Sigmoid colon (tissue), 7 donors: Measurements from ENCODE around the gene KLRF2. TPM values are rescaled to one million over a fixed set of nuclear protein-coding genes. Genes with fewer than 3 reads are reported as not detected.
"Not testable (repeated sequence)": the region's sequence is repeated elsewhere in the genome, so short reads cannot be mapped to it uniquely, and the experiment has no call there.

Source experiments
- DNase-seq: peaks from one replicate; pipeline ENCODE4 v3.0.0-alpha.2; 2019
- H3K27ac ChIP-seq, 4 donors: fragments of 200-600 bp; sonication (generic); one replicate each; pipeline ENCODE4 v1.5.1; 2016 to 2019; ENCODE audit warnings: mild to moderate bottlenecking in 1 of 4
- H3K27me3 ChIP-seq, 3 donors: fragments of 200-600 bp; sonication (generic); one replicate each; pipeline ENCODE4 v1.5.1; 2019; ENCODE audit warnings: mild to moderate bottlenecking in 1 of 3
- H3K36me3 ChIP-seq, 4 donors: fragments of 200-600 bp; sonication (generic); one replicate each; pipeline ENCODE4 v1.5.1; 2016 to 2019
- H3K4me1 ChIP-seq, 4 donors: fragments of 200-600 bp; sonication (generic); one replicate each; pipeline ENCODE4 v1.5.1; 2017 to 2019
- H3K4me3 ChIP-seq, 4 donors: fragments of 200-600 bp; sonication (generic); one replicate each; pipeline ENCODE4 v1.5.1; 2017 to 2019; ENCODE audit warnings: mild to moderate bottlenecking in 2 of 4, moderate library complexity in 1 of 4
- H3K9me3 ChIP-seq, 4 donors: fragments of 200-600 bp in 3 of 4; sonication (generic) in 3 of 4; one replicate each; pipeline versions ENCODE4 v1.5.1 to v1.6.1; 2013 to 2019
- CTCF ChIP-seq, 4 experiments: fragments of 450-650 bp in 3 of 4; fragments of 200-600 bp in 1 of 4; IDR thresholded peaks; one replicate each; pipeline ENCODE4 v1.5.1; 2016 to 2019; ENCODE audit warnings: antibody characterized with exemption in 4 of 4, mild to moderate bottlenecking in 3 of 4, moderate library complexity in 2 of 4
- EP300 ChIP-seq, 4 donors: sonication (generic); formaldehyde crosslinking; IDR thresholded peaks; one replicate each; pipeline ENCODE4 v1.6.1; 2017; ENCODE audit warnings: antibody characterized with exemption in 4 of 4
- POLR2A ChIP-seq, 2 donors: fragments of 450-650 bp; IDR thresholded peaks; one replicate each; pipeline ENCODE4 v1.6.1; 2016; ENCODE audit warnings: antibody characterized with exemption in 2 of 2, mild to moderate bottlenecking in 2 of 2, moderate library complexity in 2 of 2
- POLR2AphosphoS5 ChIP-seq, 4 donors: sonication (generic); formaldehyde crosslinking; IDR thresholded peaks; one replicate each; pipeline ENCODE4 v1.6.1; 2017; ENCODE audit warnings: antibody characterized with exemption in 4 of 4
- WGBS, 2 donors: extraction: QIAGEN DNeasy Blood & Tissue Kit; methylation state at CpG; one replicate each; pipeline ENCODE4 v1.1.7; 2013; 5-methylcytosine and 5-hydroxymethylcytosine counted together
- intact Hi-C: fragments of 100-400 bp; cut with DNase I; formaldehyde crosslinking; loops from one replicate; pipeline ENCODE4 v1.15.1; 2023
- polyA plus RNA-seq, 3 donors: library from polyadenylated mRNA; stranded (reverse); fragments of 200-250 nt; gene quantifications; one replicate each; pipeline ENCODE4 v1.2.3, GENCODE V29; 2013
- total RNA-seq, 4 donors: library from RNA; depleted of rRNA; stranded (reverse); fragments of >200 nt; gene quantifications; one replicate each; pipeline ENCODE4 v1.1.0, GENCODE V29; 2016
- donor health status: healthy with polysubstance abuse.
- donor health status: Bipolar disorder and iron deficiency.
- donor health status: healthy.

KLRF2 gene
- total and polyA plus RNA-seq, 7 donors = not detected

GRCh38 chr12:9870286-9870866, 10.9 kb upstream of the KLRF2 start:
- Histone ChIP-seq H3K27me3 (no peaks in the 10 kb centered on the region), H3K4me3 (peak overlapping the region; percentile 13 to 48 (median 40)), H3K27ac (peak overlapping the region; percentile 67 to 77 (median 71)), H3K9me3 (no peaks in the 10 kb centered on the region), H3K36me3 (no peaks in the 10 kb centered on the region), H3K4me1 (no peaks in the 10 kb centered on the region)
- DNase-seq = no peak
- intact Hi-C loops = no loop called here
- 61 to 78% methylated on average over 2 of the region's 2 CpGs for WGBS, 2 donors
- TF ChIP-seq CTCF (IDR thresholded peaks at IDR 0.05) (no peak), POLR2A (IDR thresholded peaks at IDR 0.05) (no peak), POLR2AphosphoS5 (IDR thresholded peaks at IDR 0.05) (no peak)

- TF ChIP-seq CTCF (IDR thresholded peaks at IDR 0.05) (no peak), EP300 (IDR thresholded peaks at IDR 0.05) (no peak), POLR2A (IDR thresholded peaks at IDR 0.05) (no peak), POLR2AphosphoS5 (IDR thresholded peaks at IDR 0.05) (no peak)
- Histone ChIP-seq H3K4me1 (no peaks in the 10 kb centered on the region), H3K36me3 (no peaks in the 10 kb centered on the region), H3K4me3 (no peak overlapping the region), H3K27me3 (no peaks in the 10 kb centered on the region), H3K27ac (no peak overlapping the region), H3K9me3 (no peaks in the 10 kb centered on the region)
- no peak for DNase-seq
- intact Hi-C loops = no loop called here
- 83 to 95% methylated on average over 3 of the region's 3 CpGs for WGBS, 2 donors
These were observed 9.1 kb upstream of the KLRF2 start for GRCh38 chr12:9872162-9872561.

- H3K9me3 ChIP-seq = no peaks in the 10 kb centered on the region
- DNase-seq = no peak
- H3K4me1 ChIP-seq = no peaks in the 10 kb centered on the region
- H3K27me3 ChIP-seq = no peaks in the 10 kb centered on the region
- H3K4me3 ChIP-seq = no peak overlapping the region
- no peaks in the 10 kb centered on the region for H3K36me3 ChIP-seq
- no peak for TF ChIP-seq CTCF (IDR thresholded peaks at IDR 0.05)
- no peak for TF ChIP-seq EP300 (IDR thresholded peaks at IDR 0.05)
- TF ChIP-seq POLR2AphosphoS5 (IDR thresholded peaks at IDR 0.05) = no peak
- no peak for TF ChIP-seq POLR2A (IDR thresholded peaks at IDR 0.05)
- intact Hi-C loops = no loop called here
- 81% methylated on average over 11 of the region's 11 CpGs for WGBS, 2 donors
- no peak overlapping the region for H3K27ac ChIP-seq
These were observed 8.5 kb upstream of the KLRF2 start for GRCh38 chr12:9872742-9873141.

- intact Hi-C loops, H3K27ac ChIP-seq, DNase-seq, H3K27me3 ChIP-seq, H3K4me3 ChIP-seq, H3K36me3 ChIP-seq, H3K4me1 ChIP-seq, H3K9me3 ChIP-seq: not testable (repeated sequence)
- WGBS, 2 donors = 97% methylated on average over 26 of the region's 26 CpGs
These were observed 5.2 kb upstream of the KLRF2 start for GRCh38 chr12:9876120-9876519.

GRCh38 chr12:9880532-9881078, 684 bp upstream of the KLRF2 start:
- H3K36me3 ChIP-seq = no peaks in the 10 kb centered on the region
- no peak for DNase-seq
- intact Hi-C loops = no loop called here
- H3K9me3 ChIP-seq = no peaks in the 10 kb centered on the region
- no peak overlapping the region for H3K4me3 ChIP-seq
- no peaks in the 10 kb centered on the region for H3K27me3 ChIP-seq
- 74 to 85% methylated on average over 4 of the region's 4 CpGs for WGBS, 2 donors
- TF ChIP-seq EP300 (IDR thresholded peaks at IDR 0.05) = no peak
- TF ChIP-seq POLR2A (IDR thresholded peaks at IDR 0.05) = no peak
- TF ChIP-seq CTCF (IDR thresholded peaks at IDR 0.05) = no peak
- no peak for TF ChIP-seq POLR2AphosphoS5 (IDR thresholded peaks at IDR 0.05)
- no peaks in the 10 kb centered on the region for H3K4me1 ChIP-seq
- no peak overlapping the region for H3K27ac ChIP-seq
